ENCODE measurements around the gene TMEM119.
"Not testable (repeated sequence)": the region's sequence is repeated elsewhere in the genome, so short reads cannot be mapped to it uniquely, and the experiment has no call there.

TMEM119 gene

GRCh38 chr12:108599541-108599940 lies 1.7 kb upstream of the TMEM119 start:
- DNase-seq: no peak

- DNase-seq: no peak
Observed at GRCh38 chr12:108598553-108599250, 818 bp upstream of the TMEM119 start.

GRCh38 chr12:108596854-108597558 lies 878 bp downstream of the TMEM119 start:
- no peak for DNase-seq

GRCh38 chr12:108595711-108596647 lies 1.9 kb downstream of the TMEM119 start:
- DNase-seq: no peak

GRCh38 chr12:108594960-108595710 lies 2.7 kb downstream of the TMEM119 start:
- no peak for DNase-seq

- DNase-seq: no peak
Observed at GRCh38 chr12:108594323-108594903, 3.5 kb downstream of the TMEM119 start.

- DNase-seq: no peak
Observed at GRCh38 chr12:108592033-108592909, 5.6 kb downstream of the TMEM119 start.

- DNase-seq: no peak
Observed at GRCh38 chr12:108591267-108591980, 6.5 kb downstream of the TMEM119 start.

GRCh38 chr12:108590463-108590862 lies 7.4 kb downstream of the TMEM119 start:
- DNase-seq: not testable (repeated sequence)

- DNase-seq: no peak
Observed at GRCh38 chr12:108589840-108590229, 8.0 kb downstream of the TMEM119 start.

- peak; percentile 71 for DNase-seq
Observed at GRCh38 chr12:108589028-108589839, 8.7 kb downstream of the TMEM119 start.

- DNase-seq: no peak
Observed at GRCh38 chr12:108587826-108588225, 10.1 kb downstream of the TMEM119 start.

GRCh38 chr12:108586306-108586705 lies 11.6 kb downstream of the TMEM119 start:
- DNase-seq: no peak

GRCh38 chr12:108585864-108586263 lies 12.0 kb downstream of the TMEM119 start:
- DNase-seq: no peak

- DNase-seq: no peak
Observed at GRCh38 chr12:108584456-108585065, 13.3 kb downstream of the TMEM119 start.

- no peak for DNase-seq
Observed at GRCh38 chr12:108583991-108584390, 13.9 kb downstream of the TMEM119 start.

GRCh38 chr12:108582978-108583770 lies 14.7 kb downstream of the TMEM119 start:
- no peak for DNase-seq

- no peak for DNase-seq
Observed at GRCh38 chr12:108582509-108582908, 15.4 kb downstream of the TMEM119 start.

All from fibroblast of skin of right biceps (primary cell).